ENCODE results near the gene TUSC2. TPM values are rescaled to one million over a fixed set of nuclear protein-coding genes. Genes with fewer than 3 reads are reported as not detected.

Gene TUSC2
- total and polyA plus RNA-seq, 2 of the 13 experiments (the other 11 are each of a cell fraction or from before 2014, with no cell fraction given): 36.7 to 39.1 TPM

GRCh38 chr3:50327943-50328691 lies at the start of gene TUSC2 (continued):
- no peak for TF ChIP-seq HNRNPUL1 (IDR thresholded peaks at IDR 0.05; ENCODE audit: low read depth, low read length)
- TF ChIP-seq ZNF274 (CRISPR knock-in tag; IDR thresholded peaks at IDR 0.05): peak; percentile 71; the same call in 1 of the 2 replicates
- TF ChIP-seq, protein P1, sequence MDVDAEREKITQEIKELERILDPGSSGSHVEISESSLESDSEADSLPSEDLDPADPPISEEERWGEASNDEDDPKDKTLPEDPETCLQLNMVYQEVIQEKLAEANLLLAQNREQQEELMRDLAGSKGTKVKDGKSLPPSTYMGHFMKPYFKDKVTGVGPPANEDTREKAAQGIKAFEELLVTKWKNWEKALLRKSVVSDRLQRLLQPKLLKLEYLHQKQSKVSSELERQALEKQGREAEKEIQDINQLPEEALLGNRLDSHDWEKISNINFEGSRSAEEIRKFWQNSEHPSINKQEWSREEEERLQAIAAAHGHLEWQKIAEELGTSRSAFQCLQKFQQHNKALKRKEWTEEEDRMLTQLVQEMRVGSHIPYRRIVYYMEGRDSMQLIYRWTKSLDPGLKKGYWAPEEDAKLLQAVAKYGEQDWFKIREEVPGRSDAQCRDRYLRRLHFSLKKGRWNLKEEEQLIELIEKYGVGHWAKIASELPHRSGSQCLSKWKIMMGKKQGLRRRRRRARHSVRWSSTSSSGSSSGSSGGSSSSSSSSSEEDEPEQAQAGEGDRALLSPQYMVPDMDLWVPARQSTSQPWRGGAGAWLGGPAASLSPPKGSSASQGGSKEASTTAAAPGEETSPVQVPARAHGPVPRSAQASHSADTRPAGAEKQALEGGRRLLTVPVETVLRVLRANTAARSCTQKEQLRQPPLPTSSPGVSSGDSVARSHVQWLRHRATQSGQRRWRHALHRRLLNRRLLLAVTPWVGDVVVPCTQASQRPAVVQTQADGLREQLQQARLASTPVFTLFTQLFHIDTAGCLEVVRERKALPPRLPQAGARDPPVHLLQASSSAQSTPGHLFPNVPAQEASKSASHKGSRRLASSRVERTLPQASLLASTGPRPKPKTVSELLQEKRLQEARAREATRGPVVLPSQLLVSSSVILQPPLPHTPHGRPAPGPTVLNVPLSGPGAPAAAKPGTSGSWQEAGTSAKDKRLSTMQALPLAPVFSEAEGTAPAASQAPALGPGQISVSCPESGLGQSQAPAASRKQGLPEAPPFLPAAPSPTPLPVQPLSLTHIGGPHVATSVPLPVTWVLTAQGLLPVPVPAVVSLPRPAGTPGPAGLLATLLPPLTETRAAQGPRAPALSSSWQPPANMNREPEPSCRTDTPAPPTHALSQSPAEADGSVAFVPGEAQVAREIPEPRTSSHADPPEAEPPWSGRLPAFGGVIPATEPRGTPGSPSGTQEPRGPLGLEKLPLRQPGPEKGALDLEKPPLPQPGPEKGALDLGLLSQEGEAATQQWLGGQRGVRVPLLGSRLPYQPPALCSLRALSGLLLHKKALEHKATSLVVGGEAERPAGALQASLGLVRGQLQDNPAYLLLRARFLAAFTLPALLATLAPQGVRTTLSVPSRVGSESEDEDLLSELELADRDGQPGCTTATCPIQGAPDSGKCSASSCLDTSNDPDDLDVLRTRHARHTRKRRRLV (CRISPR knock-in tag; IDR thresholded peaks at IDR 0.05): no peak
- TF ChIP-seq ZNF317 (CRISPR knock-in tag; IDR thresholded peaks at IDR 0.05): no peak
- peak; percentile 63; the same call in 1 of the 2 replicates for TF ChIP-seq ZNF564 (CRISPR knock-in tag; IDR thresholded peaks at IDR 0.05)
- no peak for TF ChIP-seq HOXD1 (CRISPR knock-in tag; IDR thresholded peaks at IDR 0.05)
- TF ChIP-seq, protein P2, sequence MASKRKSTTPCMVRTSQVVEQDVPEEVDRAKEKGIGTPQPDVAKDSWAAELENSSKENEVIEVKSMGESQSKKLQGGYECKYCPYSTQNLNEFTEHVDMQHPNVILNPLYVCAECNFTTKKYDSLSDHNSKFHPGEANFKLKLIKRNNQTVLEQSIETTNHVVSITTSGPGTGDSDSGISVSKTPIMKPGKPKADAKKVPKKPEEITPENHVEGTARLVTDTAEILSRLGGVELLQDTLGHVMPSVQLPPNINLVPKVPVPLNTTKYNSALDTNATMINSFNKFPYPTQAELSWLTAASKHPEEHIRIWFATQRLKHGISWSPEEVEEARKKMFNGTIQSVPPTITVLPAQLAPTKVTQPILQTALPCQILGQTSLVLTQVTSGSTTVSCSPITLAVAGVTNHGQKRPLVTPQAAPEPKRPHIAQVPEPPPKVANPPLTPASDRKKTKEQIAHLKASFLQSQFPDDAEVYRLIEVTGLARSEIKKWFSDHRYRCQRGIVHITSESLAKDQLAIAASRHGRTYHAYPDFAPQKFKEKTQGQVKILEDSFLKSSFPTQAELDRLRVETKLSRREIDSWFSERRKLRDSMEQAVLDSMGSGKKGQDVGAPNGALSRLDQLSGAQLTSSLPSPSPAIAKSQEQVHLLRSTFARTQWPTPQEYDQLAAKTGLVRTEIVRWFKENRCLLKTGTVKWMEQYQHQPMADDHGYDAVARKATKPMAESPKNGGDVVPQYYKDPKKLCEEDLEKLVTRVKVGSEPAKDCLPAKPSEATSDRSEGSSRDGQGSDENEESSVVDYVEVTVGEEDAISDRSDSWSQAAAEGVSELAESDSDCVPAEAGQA (IDR thresholded peaks at IDR 0.05; ENCODE audit: low read depth): 0 out of 2 replicates have a peak, but pooled peaks have one; percentile 21
- TF ChIP-seq, protein P2 (CRISPR knock-in tag; IDR thresholded peaks at IDR 0.05; ENCODE audit: borderline replicate concordance): 0 out of 2 replicates have a peak, but pooled peaks have one; percentile 60
- TF ChIP-seq MTF1 (CRISPR knock-in tag; IDR thresholded peaks at IDR 0.05): peak; percentile 7; the same call in 1 of the 2 replicates
- TF ChIP-seq KDM5A (IDR thresholded peaks at IDR 0.05; ENCODE audit: borderline replicate concordance, low read length): peak; percentile 90
- TF ChIP-seq MLLT10 (CRISPR knock-in tag; IDR thresholded peaks at IDR 0.05): no peak
- TF ChIP-seq ATRX (CRISPR knock-in tag; IDR thresholded peaks at IDR 0.05; ENCODE audit: borderline replicate concordance): no peak
- 0 out of 2 replicates have a peak, but pooled peaks have one; percentile 39 for TF ChIP-seq FOXO1 (CRISPR knock-in tag; IDR thresholded peaks at IDR 0.05)
- TF ChIP-seq, protein P3, sequence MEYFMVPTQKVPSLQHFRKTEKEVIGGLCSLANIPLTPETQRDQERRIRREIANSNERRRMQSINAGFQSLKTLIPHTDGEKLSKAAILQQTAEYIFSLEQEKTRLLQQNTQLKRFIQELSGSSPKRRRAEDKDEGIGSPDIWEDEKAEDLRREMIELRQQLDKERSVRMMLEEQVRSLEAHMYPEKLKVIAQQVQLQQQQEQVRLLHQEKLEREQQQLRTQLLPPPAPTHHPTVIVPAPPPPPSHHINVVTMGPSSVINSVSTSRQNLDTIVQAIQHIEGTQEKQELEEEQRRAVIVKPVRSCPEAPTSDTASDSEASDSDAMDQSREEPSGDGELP (IDR thresholded peaks at IDR 0.05; ENCODE audit: borderline replicate concordance, low read depth): peak; percentile 92
- TF ChIP-seq DR1 (CRISPR knock-in tag; IDR thresholded peaks at IDR 0.05): peak; percentile 82
- no peak for TF ChIP-seq ZNF264 (CRISPR knock-in tag; IDR thresholded peaks at IDR 0.05)
- 0 out of 2 replicates have a peak, but pooled peaks have one; percentile 24 for TF ChIP-seq MEIS1 (CRISPR knock-in tag; IDR thresholded peaks at IDR 0.05; ENCODE audit: borderline replicate concordance)
- TF ChIP-seq NFE2L1 (CRISPR knock-in tag; IDR thresholded peaks at IDR 0.05; ENCODE audit: borderline replicate concordance): no peak

Data from HepG2 (cell line).